Activated naive CD8-positive, alpha-beta T cell (primary cell): ENCODE data around the gene WDR5.
A peak's percentile ranks its signal among the peaks of the same experiment; 100 is the strongest.

Experiments
- H3K27ac Mint-ChIP-seq: one replicate; pipeline ENCODE4 v1.8.0; 2021; ENCODE audit warnings: mixed read lengths
- H3K27me3 Mint-ChIP-seq: one replicate; pipeline ENCODE4 v1.8.0; 2021; ENCODE audit warnings: mixed read lengths
- H3K36me3 Mint-ChIP-seq: one replicate; pipeline ENCODE4 v1.8.0; 2021; ENCODE audit warnings: mixed read lengths
- H3K4me1 Mint-ChIP-seq: one replicate; pipeline ENCODE4 v1.8.0; 2021; ENCODE audit warnings: low read depth, mixed read lengths
- H3K4me3 Mint-ChIP-seq: one replicate; pipeline ENCODE4 v1.8.0; 2021; ENCODE audit warnings: mild to moderate bottlenecking, mixed read lengths
- H3K9me3 Mint-ChIP-seq: one replicate; pipeline ENCODE4 v1.8.0; 2021; ENCODE audit warnings: low read depth, mixed read lengths

The WDR5 gene

GRCh38 chr9:134208310-134208841 lies 72.5 kb downstream of the WDR5 start:
- Mint-ChIP-seq H3K36me3 (peaks cover 2% of the 10 kb centered on the region), H3K9me3 (peaks cover 5% of the 10 kb centered on the region), H3K27me3 (no peaks in the 10 kb centered on the region), H3K4me1 (no peaks in the 10 kb centered on the region), H3K4me3 (no peak overlapping the region), H3K27ac (peak overlapping the region; percentile 73)

DNA sequence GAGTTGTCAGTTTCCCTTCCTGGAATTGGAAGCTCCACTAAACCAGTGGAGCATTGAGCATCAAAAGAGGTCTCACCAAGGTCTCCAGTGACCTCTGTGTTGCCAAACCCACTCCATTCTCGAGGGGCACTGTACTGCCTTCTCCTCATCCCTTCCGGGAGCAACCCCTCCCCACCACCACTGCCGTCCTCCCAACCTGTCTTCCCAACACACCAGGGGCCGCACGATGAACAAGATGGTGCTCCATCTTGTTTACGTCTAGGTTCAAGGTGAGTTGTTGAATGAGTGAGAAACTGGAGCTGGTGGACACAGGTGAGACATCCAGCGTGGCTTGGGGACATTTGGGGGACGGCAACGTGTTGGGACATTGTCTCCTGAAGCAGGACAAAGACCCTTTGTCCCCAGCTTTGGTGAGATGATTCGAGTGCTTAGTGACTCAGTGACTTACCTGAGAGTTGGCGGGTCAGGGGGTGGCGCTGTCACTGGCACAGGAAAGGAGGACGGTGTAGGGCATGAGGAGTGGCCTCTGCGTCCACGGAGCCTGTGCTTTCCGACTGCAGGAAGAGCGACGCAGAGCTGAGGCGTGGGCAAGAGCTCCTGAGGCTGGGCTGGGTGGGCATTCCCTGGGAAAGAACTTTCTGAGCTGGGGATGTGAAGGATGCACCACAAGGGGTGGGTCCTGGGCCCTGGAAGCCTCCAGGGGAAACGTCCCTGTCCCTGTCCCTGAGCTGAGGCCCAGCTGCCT lies 73.3 kb downstream of the WDR5 start:
- Mint-ChIP-seq H3K27me3 (no peaks in the 10 kb centered on the region), H3K4me1 (no peaks in the 10 kb centered on the region), H3K4me3 (no peak overlapping the region), H3K9me3 (no peaks in the 10 kb centered on the region), H3K36me3 (peaks cover 2% of the 10 kb centered on the region), H3K27ac (no peak overlapping the region)
